NT2/D1 (cell line): ENCODE measurements around the gene CDK5.

Experiments
- DNase-seq: peaks from one replicate; pipeline ENCODE4 v3.0.0-alpha.2; 2011; ENCODE audit warnings: low read depth, low spot score
- H3K27me3 ChIP-seq: 2 replicates; pipeline ENCODE4 v1.6.0; 2011; ENCODE audit warnings: mild to moderate bottlenecking; ENCODE audit not compliant: insufficient read length, insufficient read depth
- H3K36me3 ChIP-seq: 2 replicates; pipeline ENCODE4 v1.6.1; 2011; ENCODE audit warnings: mild to moderate bottlenecking, low read length, mixed read lengths; ENCODE audit not compliant: insufficient read depth, insufficient read length
- H3K4me1 ChIP-seq: 2 replicates; pipeline ENCODE4 v1.5.1; 2011; ENCODE audit not compliant: insufficient read depth, insufficient read length
- H3K4me3 ChIP-seq: 2 replicates; pipeline ENCODE4 v1.5.1; 2011; ENCODE audit warnings: low read depth; ENCODE audit not compliant: insufficient read length
- H3K9ac ChIP-seq: 2 replicates; pipeline ENCODE4 v1.6.0; 2011; ENCODE audit warnings: low read depth; ENCODE audit not compliant: insufficient read length
- H3K9me3 ChIP-seq: 2 replicates; pipeline ENCODE4 v1.5.1; 2011; ENCODE audit warnings: mild to moderate bottlenecking, low read length; ENCODE audit not compliant: insufficient read depth
- SUZ12 ChIP-seq: IDR thresholded peaks from 2 replicates; pipeline ENCODE4 v1.6.1; 2011; ENCODE audit not compliant: insufficient read length, insufficient read depth; ENCODE audit errors: extremely low read depth
- YY1 ChIP-seq: IDR thresholded peaks from 2 replicates; pipeline ENCODE4 v1.6.1; 2011; ENCODE audit not compliant: insufficient read length, insufficient read depth
- ZNF274 ChIP-seq: IDR thresholded peaks from 2 replicates; pipeline ENCODE4 v1.6.1; 2011; ENCODE audit warnings: mild to moderate bottlenecking, low read depth, low read length

Gene CDK5

DNA sequence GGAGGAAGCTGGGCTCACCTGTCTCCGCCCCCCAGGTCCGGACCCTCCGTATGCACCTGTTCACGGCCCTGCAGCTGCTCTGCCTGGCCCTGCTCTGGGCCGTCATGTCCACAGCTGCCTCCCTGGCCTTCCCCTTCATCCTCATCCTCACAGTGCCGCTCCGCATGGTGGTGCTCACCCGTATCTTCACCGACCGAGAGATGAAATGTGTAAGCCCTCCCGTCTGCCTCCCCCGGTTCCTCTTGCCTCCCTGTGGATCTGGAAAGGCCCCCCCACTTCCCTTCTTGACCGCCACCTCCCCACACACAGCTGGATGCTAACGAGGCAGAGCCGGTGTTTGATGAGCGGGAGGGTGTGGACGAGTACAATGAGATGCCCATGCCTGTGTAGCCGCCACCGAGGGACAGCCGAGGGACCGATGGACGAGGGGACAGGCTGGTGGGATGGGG, 18.3 kb upstream of the CDK5 start:
- Histone ChIP-seq H3K9me3 (no peaks in the 10 kb centered on the region), H3K27me3 (no peaks in the 10 kb centered on the region), H3K36me3 (peaks cover 69% of the 10 kb centered on the region), H3K4me1 (peaks cover 19% of the 10 kb centered on the region), H3K9ac (peak overlapping the region; percentile 42), H3K4me3 (no peak overlapping the region)
- TF ChIP-seq SUZ12 (no peak), ZNF274 (no peak), YY1 (no peak)
- no peak for DNase-seq

DNA sequence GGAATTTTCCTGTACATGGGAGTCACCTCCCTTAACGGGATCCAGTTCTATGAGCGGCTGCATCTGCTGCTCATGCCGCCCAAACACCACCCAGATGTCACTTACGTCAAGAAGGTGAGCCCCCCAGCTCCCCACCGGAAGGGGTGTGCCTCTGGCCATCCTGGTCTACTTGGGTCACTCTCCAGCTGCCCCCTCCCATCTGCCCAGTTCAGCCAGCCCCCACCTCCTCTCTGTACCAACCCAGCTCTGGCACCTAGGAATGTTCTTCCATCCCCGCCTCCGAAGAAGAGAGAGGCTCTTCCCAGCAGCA, 17.9 kb upstream of the CDK5 start:
- peak overlapping the region; percentile 42 for H3K9ac ChIP-seq
- H3K9me3 ChIP-seq: no peaks in the 10 kb centered on the region

DNA sequence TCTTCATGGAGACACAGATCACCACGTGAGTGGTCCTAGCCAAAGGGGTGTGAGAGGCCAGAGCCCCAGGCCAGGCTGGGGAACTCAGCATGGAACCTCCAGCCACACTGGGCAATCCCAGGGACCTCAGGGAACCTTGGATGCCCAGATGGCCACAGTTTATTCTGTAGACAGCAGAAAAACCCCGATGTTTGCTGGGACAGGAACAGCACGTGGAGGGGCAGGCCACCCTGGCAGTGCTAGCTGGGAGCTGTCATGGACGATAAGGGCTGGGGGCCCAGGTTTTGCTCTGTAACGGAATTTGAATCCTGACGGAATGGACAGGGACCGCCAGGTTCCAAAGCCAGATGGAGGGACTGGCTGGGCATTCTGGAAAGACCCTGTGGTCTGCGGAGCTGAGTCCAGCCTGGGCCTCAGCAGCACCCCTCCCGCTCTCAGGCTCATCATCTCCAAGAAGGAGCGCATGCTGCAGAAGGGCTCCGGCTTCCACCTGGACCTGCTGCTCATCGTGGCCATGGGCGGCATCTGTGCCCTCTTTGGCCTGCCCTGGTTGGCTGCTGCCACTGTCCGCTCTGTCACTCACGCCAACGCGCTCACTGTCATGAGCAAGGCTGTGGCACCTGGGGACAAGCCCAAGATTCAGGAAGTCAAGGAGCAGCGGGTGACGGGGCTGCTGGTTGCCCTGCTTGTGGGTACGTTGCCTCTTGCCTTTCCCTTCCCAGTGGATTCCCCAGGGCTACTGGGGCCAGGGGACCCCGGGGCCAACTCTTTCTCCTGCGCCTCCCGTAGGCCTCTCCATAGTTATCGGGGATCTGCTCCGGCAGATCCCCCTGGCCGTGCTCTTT, 17.3 kb upstream of the CDK5 start:
- no peak overlapping the region for H3K4me3 ChIP-seq
- peaks cover 79% of the 10 kb centered on the region for H3K36me3 ChIP-seq
- TF ChIP-seq ZNF274: no peak
- TF ChIP-seq SUZ12: no peak
- no peak for TF ChIP-seq YY1
- DNase-seq: no peak
- H3K27me3 ChIP-seq: no peaks in the 10 kb centered on the region
- H3K4me1 ChIP-seq: peaks cover 19% of the 10 kb centered on the region
- H3K9me3 ChIP-seq: no peaks in the 10 kb centered on the region
- H3K9ac ChIP-seq: no peak overlapping the region

More for the DNA sequence above, 17.9 kb upstream of the CDK5 start:
- TF ChIP-seq ZNF274 (no peak), YY1 (no peak), SUZ12 (no peak)
- peaks cover 73% of the 10 kb centered on the region for H3K36me3 ChIP-seq
- H3K4me3 ChIP-seq: no peak overlapping the region
- no peak for DNase-seq
- H3K27me3 ChIP-seq: no peaks in the 10 kb centered on the region
- H3K4me1 ChIP-seq: peaks cover 19% of the 10 kb centered on the region

DNA sequence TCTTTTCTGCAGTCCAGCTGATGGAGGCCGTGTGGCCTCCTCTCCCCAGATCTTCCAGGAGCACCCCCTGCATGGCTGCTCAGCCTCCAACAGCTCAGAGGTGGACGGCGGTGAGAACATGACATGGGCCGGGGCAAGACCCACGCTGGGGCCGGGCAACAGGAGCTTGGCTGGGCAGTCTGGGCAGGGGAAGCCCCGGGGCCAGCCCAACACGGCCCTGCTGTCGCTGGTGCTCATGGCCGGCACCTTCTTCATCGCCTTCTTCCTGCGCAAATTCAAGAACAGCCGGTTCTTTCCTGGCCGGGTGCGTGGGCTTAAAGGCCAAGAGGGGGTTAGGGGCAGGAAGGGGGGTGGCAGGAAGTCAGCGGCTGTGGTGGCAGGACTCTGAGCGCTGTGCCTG, 16.3 kb upstream of the CDK5 start:
- no peak for DNase-seq
- H3K4me3 ChIP-seq: no peak overlapping the region
- H3K4me1 ChIP-seq: peaks cover 11% of the 10 kb centered on the region
- no peak overlapping the region for H3K9ac ChIP-seq
- no peaks in the 10 kb centered on the region for H3K27me3 ChIP-seq
- TF ChIP-seq YY1 (no peak), ZNF274 (no peak), SUZ12 (no peak)
- H3K9me3 ChIP-seq: no peaks in the 10 kb centered on the region
- H3K36me3 ChIP-seq: peaks cover 81% of the 10 kb centered on the region

DNA sequence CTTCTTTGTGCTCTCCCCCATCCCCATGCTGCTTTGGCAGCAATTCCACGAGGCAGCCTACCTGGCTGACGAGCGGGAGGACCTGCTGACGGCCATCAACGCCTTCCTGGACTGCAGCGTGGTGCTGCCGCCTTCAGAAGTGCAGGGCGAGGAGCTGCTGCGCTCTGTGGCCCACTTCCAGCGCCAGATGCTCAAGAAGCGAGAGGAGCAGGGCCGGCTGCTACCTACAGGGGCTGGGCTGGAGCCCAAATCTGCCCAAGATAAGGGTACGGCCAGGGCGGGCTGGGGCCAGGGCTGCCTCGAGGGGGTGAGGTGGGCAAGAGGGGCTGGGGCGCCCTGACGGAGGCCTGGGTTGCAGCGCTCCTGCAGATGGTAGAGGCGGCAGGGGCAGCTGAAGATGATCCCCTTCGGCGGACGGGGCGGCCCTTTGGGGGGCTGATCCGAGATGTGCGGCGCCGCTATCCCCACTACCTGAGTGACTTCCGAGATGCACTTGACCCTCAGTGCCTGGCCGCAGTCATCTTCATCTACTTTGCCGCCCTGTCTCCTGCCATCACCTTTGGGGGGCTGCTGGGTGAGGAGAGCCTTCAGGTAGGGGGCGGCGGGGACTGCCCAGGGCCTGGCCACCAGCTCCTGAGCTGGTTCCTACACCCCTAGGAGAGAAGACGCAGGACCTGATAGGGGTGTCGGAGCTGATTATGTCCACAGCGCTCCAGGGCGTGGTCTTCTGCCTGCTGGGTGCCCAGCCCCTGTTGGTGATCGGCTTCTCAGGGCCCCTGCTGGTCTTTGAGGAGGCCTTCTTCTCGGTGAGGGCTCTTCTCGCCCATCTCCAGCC, 13.6 kb upstream of the CDK5 start:
- H3K9ac ChIP-seq: no peak overlapping the region
- peaks cover 86% of the 10 kb centered on the region for H3K36me3 ChIP-seq
- H3K27me3 ChIP-seq: no peaks in the 10 kb centered on the region
- H3K9me3 ChIP-seq: no peaks in the 10 kb centered on the region
- H3K4me1 ChIP-seq: peaks cover 8% of the 10 kb centered on the region
- no peak for DNase-seq
- no peak overlapping the region for H3K4me3 ChIP-seq
- TF ChIP-seq ZNF274 (no peak), YY1 (no peak), SUZ12 (no peak)

DNA sequence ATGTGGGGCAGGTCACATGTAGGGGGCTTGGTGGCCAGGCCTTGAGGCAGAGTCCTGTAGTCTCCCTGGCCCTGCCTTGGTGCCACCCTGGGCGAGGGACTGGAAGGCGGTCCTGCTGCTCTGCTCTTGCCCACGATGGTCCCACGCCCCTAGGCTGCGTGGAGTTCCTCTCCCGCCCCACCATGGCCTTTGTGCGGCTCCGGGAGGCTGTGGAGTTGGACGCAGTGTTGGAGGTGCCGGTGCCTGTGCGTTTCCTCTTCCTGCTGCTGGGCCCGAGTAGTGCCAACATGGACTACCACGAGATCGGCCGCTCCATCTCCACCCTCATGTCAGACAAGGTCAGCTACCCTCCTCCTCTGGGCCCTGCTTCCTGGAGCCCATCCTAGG, 12.9 kb upstream of the CDK5 start:
- Histone ChIP-seq H3K36me3 (peaks cover 86% of the 10 kb centered on the region), H3K9ac (no peak overlapping the region), H3K9me3 (no peaks in the 10 kb centered on the region)

DNA sequence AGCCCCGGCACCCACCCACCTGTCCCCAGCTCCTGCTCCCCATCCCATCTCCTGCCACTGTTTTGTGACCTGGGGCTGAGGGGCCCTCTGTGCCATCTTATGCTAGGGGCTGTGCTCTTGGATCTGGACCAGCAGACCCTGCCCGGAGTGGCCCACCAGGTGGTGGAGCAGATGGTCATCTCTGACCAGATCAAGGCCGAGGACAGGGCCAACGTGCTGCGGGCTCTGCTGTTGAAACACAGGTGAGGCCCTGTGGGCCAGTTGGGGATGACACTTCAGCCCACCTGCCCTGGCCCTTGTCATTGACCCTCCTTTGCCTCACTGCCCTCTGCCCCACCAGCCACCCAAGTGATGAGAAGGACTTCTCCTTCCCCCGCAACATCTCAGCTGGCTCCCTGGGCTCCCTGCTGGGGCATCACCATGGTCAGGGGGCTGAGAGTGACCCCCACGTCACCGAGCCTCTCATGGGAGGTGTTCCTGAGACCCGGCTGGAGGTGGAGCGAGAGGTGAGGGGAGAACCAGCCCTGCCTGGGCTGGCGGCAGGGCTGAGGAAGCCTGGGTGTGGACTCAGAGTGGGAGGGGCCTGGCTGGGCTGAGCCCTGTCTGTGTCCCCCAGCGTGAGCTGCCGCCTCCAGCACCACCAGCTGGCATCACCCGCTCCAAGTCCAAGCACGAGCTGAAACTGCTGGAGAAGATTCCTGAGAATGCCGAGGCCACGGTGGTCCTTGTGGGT, 12.3 kb upstream of the CDK5 start:
- H3K36me3 ChIP-seq: peaks cover 86% of the 10 kb centered on the region
- TF ChIP-seq SUZ12: no peak
- TF ChIP-seq ZNF274: no peak
- TF ChIP-seq YY1: no peak

More for the DNA sequence above, 12.9 kb upstream of the CDK5 start:
- Histone ChIP-seq H3K27me3 (no peaks in the 10 kb centered on the region), H3K4me3 (no peak overlapping the region), H3K4me1 (peaks cover 4% of the 10 kb centered on the region)
- TF ChIP-seq ZNF274: no peak
- no peak for TF ChIP-seq YY1
- no peak for TF ChIP-seq SUZ12
- no peak for DNase-seq

More for the DNA sequence above, 12.3 kb upstream of the CDK5 start:
- Histone ChIP-seq H3K4me3 (no peak overlapping the region), H3K9ac (no peak overlapping the region), H3K4me1 (peaks cover 2% of the 10 kb centered on the region), H3K27me3 (no peaks in the 10 kb centered on the region), H3K9me3 (no peaks in the 10 kb centered on the region)
- DNase-seq: no peak
